A673 (cell line): Measurements from ENCODE around the gene U2AF1L4. TPM values are rescaled to one million over a fixed set of nuclear protein-coding genes. Genes with fewer than 3 reads are reported as not detected.

Experiments used
- BruUV-seq: library from RNA; stranded (reverse); fragments of 400-500 nt; replicated peaks from 2 replicates; lab custom pipeline; 2021; lab: Mats Ljungman, UMichigan
- CTCF ChIA-PET: fragments of 300-600 bp; sonication (Branson Sonifier 250); formaldehyde crosslinking; loops from one replicate; lab custom pipeline; 2022; ENCODE audit warnings: antibody characterized with exemption; lab: Charles Lee
- POLR2A ChIA-PET: fragments of 300-600 bp; sonication (Branson Sonifier 250); formaldehyde crosslinking; loops from one replicate; lab custom pipeline; 2022; ENCODE audit warnings: antibody characterized with exemption; ENCODE audit not compliant: low non-redundant PET; lab: Charles Lee
- DNase-seq: peaks from one replicate; pipeline ENCODE4 v3.0.0-alpha.2; 2015; ENCODE audit warnings: low spot score
- H3K27ac ChIP-seq: fragments of 200-600 bp; sonication (generic); 2 replicates; pipeline ENCODE4 v1.5.1; 2016; ENCODE audit warnings: mixed run types, low read depth, mild to moderate bottlenecking, mixed read lengths, antibody characterized with exemption, low read length; ENCODE audit not compliant: poor library complexity, severe bottlenecking
- H3K27me3 ChIP-seq: fragments of 200-600 bp; sonication (generic); replicated peaks from 2 replicates; pipeline ENCODE4 v1.6.1; 2017; ENCODE audit warnings: mixed run types, low read depth, mild to moderate bottlenecking, mixed read lengths, antibody characterized with exemption, low read length; ENCODE audit not compliant: insufficient read depth, poor library complexity
- H3K36me3 ChIP-seq: fragments of 200-600 bp; sonication (generic); 2 replicates; pipeline ENCODE4 v1.6.1; 2016; ENCODE audit warnings: mixed run types, mild to moderate bottlenecking, mixed read lengths, antibody characterized with exemption, low read length; ENCODE audit not compliant: insufficient read depth, poor library complexity, severe bottlenecking
- H3K4me1 ChIP-seq: fragments of 200-600 bp; sonication (generic); 2 replicates; pipeline ENCODE4 v1.6.1; 2017; ENCODE audit warnings: mixed run types, mild to moderate bottlenecking, mixed read lengths, antibody characterized with exemption, low read length; ENCODE audit not compliant: insufficient read depth, poor library complexity, severe bottlenecking
- H3K4me3 ChIP-seq: fragments of 200-600 bp; sonication (generic); 2 replicates; pipeline ENCODE4 v1.5.1; 2016; ENCODE audit warnings: low read depth, mixed run types, mild to moderate bottlenecking, mixed read lengths, low read length; ENCODE audit not compliant: poor library complexity, severe bottlenecking
- H3K9me3 ChIP-seq: fragments of 200-600 bp; sonication (generic); 2 replicates; pipeline ENCODE4 v1.6.1; 2016; ENCODE audit warnings: mixed run types, low read depth, mild to moderate bottlenecking, mixed read lengths, antibody characterized with exemption, low read length; ENCODE audit not compliant: poor library complexity, severe bottlenecking
- CTCF ChIP-seq: fragments of 300-800, 200-600 bp; sonication (generic); conservative IDR thresholded peaks from 2 replicates; pipeline ENCODE4 v1.5.1; 2017; ENCODE audit warnings: low read depth, mild to moderate bottlenecking, antibody characterized with exemption, low read length, moderate library complexity, mixed read lengths
- EZH2 ChIP-seq: fragments of 200-600 bp; sonication (generic); IDR thresholded peaks from 2 replicates; pipeline ENCODE4 v1.6.1; 2017; ENCODE audit warnings: borderline replicate concordance, low read depth, mild to moderate bottlenecking, mixed read lengths, antibody characterized with exemption, low read length; ENCODE audit not compliant: poor library complexity, severe bottlenecking
- intact Hi-C: fragments of 100-400 bp; cut with micrococcal nuclease; formaldehyde crosslinking; loops from one replicate; pipeline ENCODE4 v1.10.0; 2022; ENCODE audit not compliant: unreplicated experiment
- total RNA-seq: library from RNA; stranded (reverse); gene quantifications from 2 replicates; pipeline ENCODE4 v1.2.3, GENCODE V29; 2021

U2AF1L4 gene
- total RNA-seq, 1 experiment from 2014 or later: 21.0 TPM

DNA sequence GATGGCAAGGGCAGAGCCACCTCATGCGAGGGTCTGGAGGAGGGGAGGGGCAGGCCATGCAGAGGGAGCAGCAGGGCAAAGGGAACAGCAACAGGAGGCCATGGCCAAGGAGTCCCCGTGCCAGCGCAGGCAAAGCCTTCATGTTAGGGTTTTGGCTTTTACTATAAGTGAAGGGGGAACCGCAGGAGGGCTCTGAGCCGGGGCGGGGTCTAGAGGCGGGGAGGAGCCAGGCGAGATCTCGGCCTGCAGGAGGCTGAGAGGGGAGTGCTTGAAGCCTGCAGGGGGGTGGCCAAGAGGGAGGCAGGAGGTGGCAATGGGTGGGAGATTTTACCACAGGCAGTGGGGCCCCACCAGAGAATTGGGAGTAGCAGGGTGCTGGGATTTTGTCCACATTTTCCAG lies 36.4 kb upstream of the U2AF1L4 start:
- CTCF ChIA-PET: no interaction called here
- peak; percentile 27 for DNase-seq

DNA sequence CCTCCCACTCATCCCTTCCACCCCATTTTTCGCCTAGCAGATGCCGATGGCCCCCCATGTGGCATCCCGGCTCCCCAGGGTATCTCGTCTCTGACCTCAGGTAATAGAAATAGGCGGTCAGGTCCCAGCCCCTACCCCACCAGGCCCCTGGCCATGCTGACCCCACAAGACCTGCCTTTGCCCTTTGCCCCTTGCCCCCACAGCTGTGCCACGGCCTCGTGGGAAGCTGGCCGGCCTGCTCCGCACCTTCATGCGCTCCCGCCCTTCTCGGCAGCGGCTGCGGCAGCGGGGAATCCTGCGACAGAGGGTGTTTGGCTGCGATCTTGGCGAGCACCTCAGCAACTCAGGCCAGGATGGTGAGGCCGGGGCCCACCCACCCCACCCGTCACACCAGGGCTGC lies 35.5 kb upstream of the U2AF1L4 start:
- no peak for DNase-seq
- H3K27me3 ChIP-seq: no peaks in the 10 kb centered on the region
- TF ChIP-seq CTCF: no peak
- no peak for TF ChIP-seq EZH2
- H3K36me3 ChIP-seq: peaks cover 30% of the 10 kb centered on the region
- BruUV-seq: no TSS peak
- no peak overlapping the region for H3K4me3 ChIP-seq
- intact Hi-C loops: no loop called here
- ChIA-PET POLR2A (interaction anchor here (0.7 kb wide), 1 partner anchor 37 kb away, joined by 3 read pairs; no protein-coding TSS in a partner anchor), CTCF (no interaction called here)
- peaks cover 13% of the 10 kb centered on the region for H3K4me1 ChIP-seq
- no peaks in the 10 kb centered on the region for H3K9me3 ChIP-seq
- no peak overlapping the region for H3K27ac ChIP-seq

More for the DNA sequence above, 36.4 kb upstream of the U2AF1L4 start:
- intact Hi-C loops: no loop called here
- Histone ChIP-seq H3K4me3 (no peak overlapping the region), H3K27ac (no peak overlapping the region), H3K36me3 (peaks cover 30% of the 10 kb centered on the region), H3K9me3 (no peaks in the 10 kb centered on the region), H3K27me3 (no peaks in the 10 kb centered on the region), H3K4me1 (peaks cover 5% of the 10 kb centered on the region)
- TF ChIP-seq EZH2 (no peak), CTCF (no peak)
- no TSS peak for BruUV-seq
- POLR2A ChIA-PET: no interaction called here

- CTCF ChIA-PET: no interaction called here
- Histone ChIP-seq H3K9me3 (no peaks in the 10 kb centered on the region), H3K36me3 (peaks cover 30% of the 10 kb centered on the region), H3K27ac (no peak overlapping the region), H3K4me3 (no peak overlapping the region), H3K27me3 (no peaks in the 10 kb centered on the region), H3K4me1 (peaks cover 13% of the 10 kb centered on the region)
- POLR2A ChIA-PET: no interaction called here
- TF ChIP-seq CTCF (no peak), EZH2 (no peak)
- BruUV-seq: no TSS peak
- intact Hi-C loops: no loop called here
- DNase-seq: no peak
Measured at GRCh38 chr19:35780058-35780457, 34.8 kb upstream of the U2AF1L4 start.
